HG02840 (cell line): ENCODE measurements around the gene ENTPD8.

Source experiments
- ATAC-seq: cut with Tn5 transposase; IDR thresholded peaks from one replicate; pipeline ENCODE4 v1.9.1; 2021; ENCODE audit warnings: mild to moderate bottlenecking, moderate library complexity, moderate number of reproducible peaks; ENCODE audit not compliant: unreplicated experiment, low FRiP score

The ENTPD8 gene

DNA sequence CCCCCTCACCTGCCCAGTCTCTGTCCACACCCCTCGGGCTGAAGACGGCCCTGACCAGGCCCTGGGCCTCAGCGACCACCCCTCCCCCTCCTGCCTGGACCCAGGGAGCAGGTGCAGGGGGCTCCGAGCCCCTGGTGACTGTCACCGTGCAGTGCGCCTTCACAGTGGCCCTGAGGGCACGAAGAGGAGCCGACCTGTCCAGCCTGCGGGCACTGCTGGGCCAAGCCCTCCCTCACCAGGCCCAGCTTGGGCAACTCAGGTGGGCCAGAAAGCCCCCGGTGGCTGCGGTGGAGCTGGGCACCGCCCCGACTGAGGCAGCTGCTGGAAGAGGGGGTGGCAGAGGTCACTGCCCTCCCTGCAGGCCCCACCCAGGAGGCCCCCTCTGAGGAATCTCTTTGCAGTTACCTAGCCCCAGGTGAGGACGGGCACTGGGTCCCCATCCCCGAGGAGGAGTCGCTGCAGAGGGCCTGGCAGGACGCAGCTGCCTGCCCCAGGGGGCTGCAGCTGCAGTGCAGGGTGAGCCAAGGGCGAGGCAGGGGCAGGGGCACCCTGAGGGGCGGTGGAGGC lies 7.7 kb downstream of the ENTPD8 start:
- no peak for ATAC-seq

- ATAC-seq: no peak
Observed at GRCh38 chr9:137432687-137433348, 8.3 kb downstream of the ENTPD8 start.

GRCh38 chr9:137431416-137431931 lies 9.7 kb downstream of the ENTPD8 start:
- ATAC-seq: no peak

DNA sequence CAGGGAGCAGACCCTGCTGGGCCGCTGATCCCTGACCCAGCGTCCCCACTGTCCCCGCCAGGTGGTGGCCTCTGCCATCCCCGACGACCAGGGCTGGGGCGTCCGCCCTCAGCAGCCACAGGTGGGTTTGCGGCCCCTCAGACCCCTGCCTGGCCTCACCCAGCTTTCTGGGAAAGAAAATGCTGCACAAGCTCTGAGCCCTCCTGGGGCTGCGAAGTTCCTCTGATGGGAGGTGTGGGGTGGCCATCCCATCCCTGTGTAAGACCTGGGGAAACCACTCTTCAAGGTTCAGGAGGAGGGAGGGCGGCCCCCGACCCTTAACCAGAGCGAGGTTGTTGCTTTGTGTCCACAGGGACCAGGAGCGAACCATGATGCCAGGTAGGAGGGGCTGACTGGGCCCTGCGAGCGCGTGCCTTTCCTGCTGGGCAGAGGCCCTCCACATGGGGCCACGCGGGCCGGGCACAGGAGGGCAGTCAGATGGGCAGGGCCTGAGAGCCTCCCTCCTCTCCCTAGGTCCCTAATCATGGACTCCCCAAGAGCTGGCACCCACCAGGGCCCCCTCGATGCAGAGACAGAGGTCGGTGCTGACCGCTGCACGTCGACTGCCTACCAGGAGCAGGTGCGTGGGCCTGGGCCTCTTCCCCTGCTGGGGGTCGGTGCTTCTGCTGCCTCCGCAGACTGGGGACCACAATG lies 10.3 kb downstream of the ENTPD8 start:
- ATAC-seq: no peak

DNA sequence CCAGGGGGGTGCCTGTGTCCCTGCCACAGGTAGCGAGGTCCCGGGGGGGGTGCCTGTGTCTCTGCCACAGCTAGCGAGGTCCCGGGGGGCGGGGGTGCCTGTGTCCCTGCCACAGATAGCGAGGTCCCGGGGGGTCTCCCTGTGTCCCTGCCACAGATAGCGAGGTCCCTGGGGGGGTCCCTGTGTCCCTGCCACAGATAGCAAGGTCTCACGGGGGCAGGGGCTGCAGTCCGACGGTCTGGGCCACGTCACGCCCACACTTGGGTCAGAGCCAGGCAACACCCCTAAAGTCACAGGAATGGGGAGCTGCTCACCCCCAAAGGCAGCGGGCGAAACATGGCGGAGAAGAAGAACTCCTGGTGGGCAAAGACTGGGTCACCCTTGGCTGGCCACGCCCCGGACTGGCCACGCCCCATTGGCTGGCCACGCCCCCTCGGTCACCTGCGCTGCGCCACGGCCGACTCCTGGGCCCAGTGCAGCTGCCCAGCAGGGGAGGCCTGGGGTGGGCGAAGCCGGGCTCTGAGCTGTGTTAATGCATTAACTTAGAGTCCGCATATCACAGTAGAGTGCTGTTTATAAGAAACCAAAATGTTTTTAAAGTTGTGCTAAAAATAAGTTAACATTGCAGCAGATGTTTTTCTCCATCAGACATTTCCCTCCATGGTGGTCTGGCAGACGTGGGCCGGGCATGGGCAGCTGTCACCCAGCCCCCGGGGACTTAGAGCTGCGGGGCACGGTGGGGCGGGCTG lies 11.0 kb downstream of the ENTPD8 start:
- ATAC-seq: no peak

DNA sequence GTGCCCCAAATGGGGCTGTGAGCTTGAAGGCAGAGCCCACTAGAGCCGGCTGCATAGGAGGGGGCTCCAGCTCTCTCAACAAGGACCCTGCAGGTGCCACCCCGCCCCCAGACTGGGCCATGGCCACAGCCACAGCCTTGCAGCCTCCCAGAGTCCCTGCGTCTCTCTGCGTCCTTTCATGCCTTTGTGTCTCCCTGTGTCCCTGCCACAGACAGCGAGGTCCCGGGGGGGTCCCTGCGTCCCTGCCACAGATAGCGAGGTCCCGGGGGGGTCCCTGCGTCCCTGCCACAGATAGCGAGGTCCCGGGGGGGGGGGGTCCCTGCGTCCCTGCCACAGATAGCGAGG lies 11.6 kb downstream of the ENTPD8 start:
- ATAC-seq: no peak

DNA sequence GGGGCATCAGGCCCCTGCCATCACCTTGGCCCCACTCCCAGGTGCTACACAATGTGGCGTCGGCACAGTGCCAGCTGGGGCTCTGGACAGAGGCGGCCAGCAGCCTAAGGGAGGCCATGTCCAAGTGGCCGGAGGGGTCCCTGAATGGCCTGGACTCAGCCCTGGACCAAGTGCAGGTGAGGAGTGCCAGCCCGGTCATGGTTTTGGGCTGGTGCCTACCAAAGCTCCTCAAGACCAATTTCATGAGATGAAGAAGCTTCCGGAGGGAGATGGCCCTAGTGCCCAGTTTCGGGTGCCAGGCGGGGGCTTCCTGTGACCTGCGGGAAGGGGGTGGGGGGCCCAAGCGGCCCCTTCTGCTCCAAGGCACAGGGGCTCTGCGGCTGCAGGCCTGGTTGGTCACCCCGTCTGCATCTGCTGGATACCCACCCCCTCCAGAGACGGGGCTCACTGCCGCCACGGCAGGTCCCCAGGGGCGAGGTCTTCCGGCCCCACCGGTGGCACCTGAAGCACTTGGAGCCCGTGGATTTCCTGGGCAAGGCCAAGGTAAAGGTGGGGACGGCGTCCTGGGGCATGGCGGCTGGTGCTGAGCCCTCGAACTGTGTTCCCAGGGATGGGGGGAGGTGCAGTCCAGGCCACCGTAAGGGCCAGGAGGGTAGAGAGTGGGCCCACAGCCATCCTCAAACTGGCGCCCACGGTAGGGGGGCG lies 12.2 kb downstream of the ENTPD8 start:
- no peak for ATAC-seq

GRCh38 chr9:137428311-137428630 lies 12.9 kb downstream of the ENTPD8 start:
- no peak for ATAC-seq

GRCh38 chr9:137427454-137428310 lies 13.5 kb downstream of the ENTPD8 start:
- no peak for ATAC-seq

- no peak for ATAC-seq
Observed at GRCh38 chr9:137426018-137426681, 15.0 kb downstream of the ENTPD8 start.

DNA sequence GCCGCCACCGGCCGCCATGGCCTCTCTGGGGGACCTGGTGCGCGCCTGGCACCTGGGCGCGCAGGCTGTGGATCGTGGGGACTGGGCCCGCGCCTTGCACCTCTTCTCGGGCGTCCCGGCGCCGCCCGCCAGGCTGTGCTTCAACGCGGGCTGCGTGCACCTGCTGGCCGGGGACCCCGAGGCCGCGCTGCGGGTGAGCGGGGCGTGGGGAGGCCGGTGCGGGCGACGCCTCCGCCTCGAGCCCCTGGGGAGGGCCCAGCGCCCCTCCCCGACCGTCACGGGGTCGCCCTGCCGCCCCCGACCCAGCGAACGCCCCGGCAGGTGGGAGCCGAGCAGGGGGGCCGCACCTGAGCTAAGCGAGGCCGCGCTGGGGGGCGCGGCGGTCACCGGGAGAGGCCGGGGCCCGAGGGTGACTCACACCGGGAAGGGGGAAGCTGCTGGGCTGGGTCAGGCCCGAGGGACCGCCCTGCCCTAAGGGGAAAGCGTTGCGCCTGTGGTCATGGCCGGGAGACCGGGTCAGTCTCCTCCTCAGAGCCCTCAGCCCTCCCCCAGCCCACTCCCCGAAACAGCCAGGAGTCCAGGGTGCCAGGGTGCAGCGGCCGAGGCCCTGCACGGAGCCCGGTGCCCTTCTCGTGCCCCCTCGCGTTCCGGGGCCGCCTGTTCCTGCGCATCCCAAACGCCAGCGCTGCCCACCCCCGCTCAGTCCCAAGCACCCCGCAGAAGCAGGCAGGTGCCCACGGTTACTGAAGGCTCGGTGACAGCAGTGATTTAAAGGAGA lies 17.5 kb downstream of the ENTPD8 start:
- no peak for ATAC-seq

DNA sequence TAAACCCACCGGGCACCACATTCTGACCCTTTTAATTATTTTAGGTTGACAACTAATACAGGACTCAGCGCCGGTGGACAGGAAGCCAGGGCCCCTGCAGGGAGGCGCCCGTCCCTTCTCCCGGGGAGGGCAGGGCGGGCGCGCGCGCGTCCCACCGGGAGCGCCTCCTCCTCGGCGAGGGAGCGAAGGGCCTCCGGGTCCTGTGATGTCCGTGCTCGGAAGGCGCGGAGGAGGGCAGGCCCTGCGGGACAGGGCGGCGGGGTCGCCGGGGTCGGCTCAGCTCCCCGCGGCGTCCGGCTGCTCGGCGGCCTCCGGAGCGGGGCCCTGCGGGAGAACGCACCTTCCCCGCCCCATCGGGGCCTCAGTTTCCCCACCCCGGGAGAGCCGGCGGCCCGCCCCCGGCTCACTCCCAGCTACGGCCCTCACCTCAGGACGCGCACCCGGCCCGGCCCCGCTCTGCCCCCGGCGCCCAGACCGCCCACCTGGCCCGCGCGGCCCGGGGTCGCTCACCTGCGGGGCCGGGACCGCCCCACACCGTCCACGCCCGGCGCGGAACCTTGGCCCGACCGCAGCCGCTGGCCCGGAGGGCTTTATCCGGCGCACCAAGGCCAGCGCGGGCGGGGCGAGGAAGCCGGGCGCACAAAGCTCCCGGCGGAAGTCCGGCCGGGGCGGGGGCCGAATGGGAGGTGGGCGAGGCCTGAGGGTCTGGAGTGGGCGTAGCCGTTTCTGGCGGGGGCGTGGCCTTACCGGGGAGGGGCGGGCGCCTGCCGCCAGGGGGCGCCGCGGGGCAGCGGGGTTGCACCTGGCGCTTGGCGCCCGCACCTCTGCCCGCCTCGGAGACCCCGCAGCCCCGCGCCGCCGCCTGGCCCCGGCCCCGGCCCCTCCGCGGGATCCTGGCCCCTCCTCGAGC lies 18.3 kb downstream of the ENTPD8 start, which contains the start of the genes EXD3 and NOXA1:
EXD3 (minus strand) TSS at position 559 of the 910 bp plus-strand sequence. CDS start 27,805 bp downstream, outside the sequence.
NOXA1 (plus strand) TSS at position 790 of the 910 bp plus-strand sequence. CDS start 137 bp downstream, outside the sequence.
- peak; percentile 77 for ATAC-seq

GRCh38 chr9:137421838-137422603 lies 19.1 kb downstream of the ENTPD8 start:
- ATAC-seq: no peak

GRCh38 chr9:137417161-137418021 lies 23.8 kb downstream of the ENTPD8 start:
- no peak for ATAC-seq

- ATAC-seq: no peak
Observed at GRCh38 chr9:137416563-137417151, 24.5 kb downstream of the ENTPD8 start.
